T-cell (primary cell): ENCODE measurements around the gene PDE4B. TPM values are rescaled to one million over a fixed set of nuclear protein-coding genes. Genes with fewer than 3 reads are reported as not detected.
A peak's percentile ranks its signal among the peaks of the same experiment; 100 is the strongest.

Experiments used
- ATAC-seq, 4 experiments: fragments of 200-7000 bp in 3 of 4; fragments of 150-1000 bp in 1 of 4; cut with Tn5 transposase; replicated peaks in 1 of 4; 1 replicate in 3 of 4; 2 replicates in 1 of 4; pipeline ENCODE4 v1.10.0; 2021; ENCODE audit warnings: moderate library complexity in 3 of 4, mild to moderate bottlenecking in 2 of 4, moderate number of reproducible peaks in 1 of 4
- CTCF ChIA-PET, 2 donors: fragments of 300-600 bp; sonication (Branson Sonifier 250); formaldehyde crosslinking; loops; one replicate each; lab custom pipeline; 2022; ENCODE audit warnings: antibody characterized with exemption in 2 of 2; lab: Charles Lee
- POLR2A ChIA-PET, 2 donors: fragments of 300-600 bp; sonication (Branson Sonifier 250); formaldehyde crosslinking; loops; one replicate each; lab custom pipeline; 2022; ENCODE audit warnings: antibody characterized with exemption in 2 of 2; lab: Charles Lee
- DNase-seq, 35 experiments: peaks; one replicate each; pipeline versions ENCODE4 v3.0.0 to v3.0.0-alpha.2; 2013 to 2023
- H3K27ac ChIP-seq: one replicate; pipeline ENCODE4 v1.5.1; 2013; ENCODE audit warnings: low read length
- H3K27me3 ChIP-seq, 2 experiments: replicated peaks in 1 of 2; 1 replicate in 1 of 2; 2 replicates in 1 of 2; pipeline versions ENCODE4 v1.6.1 to v1.7.0; 2013; ENCODE audit warnings: low read length in 1 of 2, mixed read lengths in 1 of 2; ENCODE audit not compliant: control insufficient read depth in 2 of 2, insufficient read depth in 2 of 2; ENCODE audit errors: extremely low read depth in 1 of 2
- H3K36me3 ChIP-seq, 2 donors: 1 replicate in 1 of 2; 2 replicates in 1 of 2; pipeline versions ENCODE4 v1.6.1 to v1.7.0; 2013; ENCODE audit warnings: low read length in 1 of 2; ENCODE audit not compliant: control insufficient read depth in 2 of 2, insufficient read depth in 1 of 2; ENCODE audit errors: extremely low read depth in 1 of 2
- H3K4me1 ChIP-seq, 2 experiments: 1 replicate in 1 of 2; 2 replicates in 1 of 2; pipeline versions ENCODE4 v1.6.1 to v1.7.0; 2013; ENCODE audit warnings: low read length in 2 of 2, mixed read lengths in 1 of 2; ENCODE audit not compliant: insufficient read depth in 2 of 2, control insufficient read depth in 1 of 2; ENCODE audit errors: extremely low read depth in 1 of 2
- H3K4me3 ChIP-seq, 2 donors: 1 replicate in 1 of 2; 2 replicates in 1 of 2; pipeline versions ENCODE4 v1.5.1 to v1.7.0; 2013; ENCODE audit warnings: mild to moderate bottlenecking in 2 of 2, low read length in 1 of 2, moderate library complexity in 1 of 2; ENCODE audit not compliant: control insufficient read depth in 1 of 2; ENCODE audit errors: extremely low read depth in 1 of 2
- H3K9me3 ChIP-seq: 2 replicates; pipeline ENCODE4 v1.7.0; 2013
- H3K27ac Mint-ChIP-seq, 2 donors: one replicate each; pipeline ENCODE4 v1.8.0; 2020 to 2021; ENCODE audit warnings: mild to moderate bottlenecking in 2 of 2, mixed read lengths in 2 of 2
- H3K27me3 Mint-ChIP-seq, 2 donors: one replicate each; pipeline ENCODE4 v1.8.0; 2021 to 2022; ENCODE audit warnings: mixed read lengths in 2 of 2
- H3K36me3 Mint-ChIP-seq: one replicate; pipeline ENCODE4 v1.8.0; 2021; ENCODE audit warnings: mixed read lengths
- H3K4me1 Mint-ChIP-seq, 3 donors: one replicate each; pipeline ENCODE4 v1.8.0; 2020 to 2022; ENCODE audit warnings: mixed read lengths in 3 of 3, mild to moderate bottlenecking in 1 of 3
- H3K4me3 Mint-ChIP-seq, 3 donors: one replicate each; pipeline ENCODE4 v1.8.0; 2020 to 2022; ENCODE audit warnings: mild to moderate bottlenecking in 3 of 3, mixed read lengths in 3 of 3, moderate library complexity in 3 of 3
- H3K9me3 Mint-ChIP-seq, 3 donors: one replicate each; pipeline ENCODE4 v1.8.0; 2020 to 2022; ENCODE audit warnings: mixed read lengths in 3 of 3
- WGBS: methylation state at CpG from one replicate; pipeline ENCODE4 v1.1.5; 2013; ENCODE audit warnings: missing lambda C conversion rate; ENCODE audit not compliant: insufficient coverage; 5-methylcytosine and 5-hydroxymethylcytosine counted together
- total RNA-seq, 35 experiments: library from RNA in 6 of 35; stranded (reverse) in 6 of 35; fragments of 120-200 nt in 1 of 35; gene quantifications; one replicate each; pipeline versions ENCODE4 v1.2.1 to v1.2.4 and lab custom pipeline; 2013 to 2026

PDE4B gene
- total RNA-seq, 5 donors from 2014 or later (not counting 1 experiment from before 2014, with no cell fraction given), result 46.3 to 103 (median 54.1) TPM

DNA sequence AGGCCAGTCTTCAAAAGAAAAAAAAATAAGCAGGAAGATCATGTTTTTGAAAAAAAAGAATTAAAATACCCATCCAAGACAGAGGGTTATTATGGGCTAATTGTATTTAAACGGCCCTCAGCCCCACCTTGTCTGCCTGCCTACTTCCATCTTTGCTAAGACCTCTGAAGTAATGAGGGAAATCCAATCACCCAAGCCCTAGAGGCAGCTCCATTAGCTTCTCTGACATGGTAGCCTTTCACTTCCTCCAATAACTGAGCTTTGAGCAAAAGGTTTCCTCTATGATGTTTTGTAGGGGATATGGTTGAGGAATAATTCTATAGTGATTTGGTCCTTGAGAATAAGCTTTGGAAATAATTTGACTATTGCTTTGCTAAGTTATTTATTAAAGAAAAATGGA is 563.1 kb downstream of the PDE4B start:
- Mint-ChIP-seq H3K9me3 (peaks cover 0 to 4% (median 0%) of the 10 kb centered on the region in 3 donors), H3K27me3 (no peaks in the 10 kb centered on the region), H3K27ac (peak overlapping the region; percentile 25 to 57), H3K4me3 (no peak overlapping the region), H3K36me3 (peaks cover 73% of the 10 kb centered on the region), H3K4me1 (peaks cover 96 to 98% (median 97%) of the 10 kb centered on the region in 3 donors)
- CTCF ChIA-PET, result interaction anchor here in 1 of 2 donors (1.1 to 1.8 kb wide), 2 partner anchors 12 to 90 kb away, joined by 4 to 6 read pairs; no protein-coding TSS in a partner anchor
- WGBS, result no CpG with 5 or more reads among the region's 1 CpG
- Histone ChIP-seq H3K4me3 (no peak overlapping the region), H3K27ac (no peak overlapping the region), H3K27me3 (no peaks in the 10 kb centered on the region), H3K36me3 (peaks cover 4 to 21% of the 10 kb centered on the region in 2 donors), H3K4me1 (peaks cover 50 to 62% of the 10 kb centered on the region in 2 experiments), H3K9me3 (no peaks in the 10 kb centered on the region)
- POLR2A ChIA-PET, result no interaction called here
- no peak for ATAC-seq
- no peak for DNase-seq

DNA sequence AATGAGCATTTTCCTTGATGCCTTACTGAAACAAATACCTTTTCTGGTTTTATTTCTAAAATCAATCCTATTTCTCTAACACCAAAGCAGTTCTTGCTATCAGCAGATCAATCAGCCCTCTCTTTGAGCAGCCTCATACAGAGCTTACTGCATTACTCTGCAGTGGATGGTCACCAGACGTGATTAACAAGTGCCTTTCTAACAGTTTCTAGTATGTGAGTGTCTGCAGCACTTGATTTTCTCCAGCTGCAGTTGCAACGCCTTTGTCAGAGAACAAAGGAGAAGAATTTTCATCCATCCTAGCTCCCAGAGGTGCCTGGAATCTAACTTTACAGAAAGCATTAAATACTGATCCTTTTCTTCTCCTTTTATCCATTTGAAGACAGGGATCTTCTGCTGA is 563.9 kb downstream of the PDE4B start:
- no peak for DNase-seq
- WGBS, result no CpG with 5 or more reads among the region's 2 CpGs
- Mint-ChIP-seq H3K4me3 (peak overlapping the region in 2 of 3 donors; percentile 4 to 36), H3K27me3 (no peaks in the 10 kb centered on the region), H3K9me3 (peaks cover 0 to 4% (median 0%) of the 10 kb centered on the region in 3 donors), H3K4me1 (peaks cover 91 to 92% (median 92%) of the 10 kb centered on the region in 3 donors), H3K36me3 (peaks cover 75% of the 10 kb centered on the region), H3K27ac (peak overlapping the region; percentile 50 to 69)
- H3K4me3 ChIP-seq, result no peak overlapping the region
- no peaks in the 10 kb centered on the region for H3K27me3 ChIP-seq
- H3K4me1 ChIP-seq, result peaks cover 43 to 54% of the 10 kb centered on the region in 2 experiments
- POLR2A ChIA-PET, result interaction anchor here in 1 of 2 donors (0.6 kb wide), 2 partner anchors 13 to 14 kb away, joined by 4 read pairs; no protein-coding TSS in a partner anchor
- H3K36me3 ChIP-seq, result peaks cover 4 to 23% of the 10 kb centered on the region in 2 donors
- no peak overlapping the region for H3K27ac ChIP-seq
- CTCF ChIA-PET, result interaction anchor here in 1 of 2 donors (1.2 to 1.8 kb wide), 3 partner anchors 11 to 89 kb away, joined by 3 to 6 read pairs (median 3); no protein-coding TSS in a partner anchor
- no peaks in the 10 kb centered on the region for H3K9me3 ChIP-seq
- ATAC-seq, result no peak

DNA sequence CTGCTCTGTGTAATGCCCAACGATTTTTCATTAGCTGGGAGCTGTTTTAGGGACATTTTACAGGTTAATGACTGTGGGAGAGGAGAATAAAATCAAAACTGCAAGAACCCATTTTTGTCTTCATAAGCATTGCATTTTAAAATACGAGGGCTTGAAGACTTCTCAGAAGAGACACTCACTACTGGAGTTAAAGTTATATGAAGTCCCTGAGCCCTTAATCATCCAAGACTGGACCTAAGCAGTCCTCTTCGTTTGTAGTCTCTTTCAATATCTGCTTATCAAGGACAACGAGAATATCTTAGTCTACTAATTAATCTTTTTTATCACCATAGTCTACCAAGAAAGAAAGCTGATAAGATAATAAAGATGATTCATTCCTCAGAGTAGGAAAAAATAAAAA is 564.3 kb downstream of the PDE4B start:
- H3K4me3 ChIP-seq, result no peak overlapping the region
- DNase-seq (no peak), ATAC-seq (no peak)
- peaks cover 5 to 28% of the 10 kb centered on the region in 2 donors for H3K36me3 ChIP-seq
- POLR2A ChIA-PET, result interaction anchor here in 1 of 2 donors (0.6 kb wide), 2 partner anchors 13 to 14 kb away, joined by 4 read pairs; no protein-coding TSS in a partner anchor
- Mint-ChIP-seq H3K36me3 (peaks cover 76% of the 10 kb centered on the region), H3K9me3 (peaks cover 0 to 2% (median 0%) of the 10 kb centered on the region in 3 donors), H3K27me3 (no peaks in the 10 kb centered on the region), H3K4me1 (peaks cover 91 to 92% (median 92%) of the 10 kb centered on the region in 3 donors), H3K4me3 (peak overlapping the region in 1 of 3 donors; percentile 36), H3K27ac (peak overlapping the region; percentile 69)
- WGBS, result no CpG with 5 or more reads among the region's 4 CpGs
- CTCF ChIA-PET, result interaction anchor here (0.5 to 1.8 kb wide), 4 partner anchors 10 to 89 kb away, joined by 3 to 6 read pairs (median 4); no protein-coding TSS in a partner anchor
- peaks cover 39 to 49% of the 10 kb centered on the region in 2 experiments for H3K4me1 ChIP-seq
- peak overlapping the region; percentile 13 for H3K27ac ChIP-seq
- H3K9me3 ChIP-seq, result no peaks in the 10 kb centered on the region
- H3K27me3 ChIP-seq, result no peaks in the 10 kb centered on the region

DNA sequence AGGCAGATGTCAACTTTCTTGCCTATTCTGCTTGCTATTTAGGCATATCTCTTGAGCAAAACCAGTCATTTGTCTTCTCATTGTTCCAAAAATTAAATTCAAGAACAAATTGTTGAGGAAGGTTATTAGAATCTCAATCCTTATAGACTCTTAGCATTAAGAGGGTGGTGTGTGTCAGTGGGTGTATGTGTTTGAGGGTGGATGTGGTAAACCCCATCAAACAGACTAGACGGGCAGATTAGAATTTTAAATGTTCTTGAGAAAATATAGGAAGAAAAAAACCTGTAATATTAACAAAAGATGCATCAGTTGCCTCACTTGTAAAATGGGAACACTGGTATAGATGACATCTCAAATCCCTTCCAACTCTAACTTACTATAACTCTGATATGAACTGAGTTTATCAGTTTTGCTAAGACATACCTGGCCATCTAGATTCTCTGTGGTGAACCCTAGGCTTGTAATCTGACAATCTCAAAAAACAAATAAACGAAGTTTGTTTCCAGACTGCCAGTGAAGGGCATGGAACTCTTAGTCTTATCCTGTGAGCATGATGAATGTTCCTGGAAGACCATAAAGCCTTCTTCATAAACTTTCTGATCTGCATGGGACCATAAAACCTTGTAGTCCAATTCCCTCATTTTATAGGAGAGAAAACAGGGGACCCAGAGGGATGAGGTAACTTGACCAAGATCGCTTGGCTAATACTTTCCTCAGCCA is 564.9 kb downstream of the PDE4B start:
- 0% methylated on average over 1 of the region's 3 CpGs for WGBS
- H3K4me3 Mint-ChIP-seq, result peak overlapping the region; percentile 8 to 41 (median 36)
- H3K9me3 ChIP-seq, result no peaks in the 10 kb centered on the region
- no peaks in the 10 kb centered on the region for H3K27me3 Mint-ChIP-seq
- peak overlapping the region; percentile 69 for H3K27ac Mint-ChIP-seq
- peaks cover 9 to 34% of the 10 kb centered on the region in 2 donors for H3K36me3 ChIP-seq
- POLR2A ChIA-PET, result interaction anchor here in 1 of 2 donors (0.6 to 0.7 kb wide), 4 partner anchors 13 to 32 kb away, joined by 3 to 14 read pairs (median 4); no protein-coding TSS in a partner anchor
- CTCF ChIA-PET, result interaction anchor here (0.5 to 1.8 kb wide), 5 partner anchors 10 to 110 kb away, joined by 3 to 6 read pairs (median 3); no protein-coding TSS in a partner anchor
- H3K9me3 Mint-ChIP-seq, result no peaks in the 10 kb centered on the region
- ATAC-seq (peak; percentile 82 to 92 (median 88)), DNase-seq (peak in 4 of 35 experiments; percentile 24 to 67 (median 27))
- no peaks in the 10 kb centered on the region for H3K27me3 ChIP-seq
- H3K27ac ChIP-seq, result peak overlapping the region; percentile 43
- peaks cover 77% of the 10 kb centered on the region for H3K36me3 Mint-ChIP-seq
- H3K4me1 Mint-ChIP-seq, result peaks cover 87 to 92% (median 91%) of the 10 kb centered on the region in 3 donors
- H3K4me3 ChIP-seq, result no peak overlapping the region
- peaks cover 35 to 43% of the 10 kb centered on the region in 2 experiments for H3K4me1 ChIP-seq

DNA sequence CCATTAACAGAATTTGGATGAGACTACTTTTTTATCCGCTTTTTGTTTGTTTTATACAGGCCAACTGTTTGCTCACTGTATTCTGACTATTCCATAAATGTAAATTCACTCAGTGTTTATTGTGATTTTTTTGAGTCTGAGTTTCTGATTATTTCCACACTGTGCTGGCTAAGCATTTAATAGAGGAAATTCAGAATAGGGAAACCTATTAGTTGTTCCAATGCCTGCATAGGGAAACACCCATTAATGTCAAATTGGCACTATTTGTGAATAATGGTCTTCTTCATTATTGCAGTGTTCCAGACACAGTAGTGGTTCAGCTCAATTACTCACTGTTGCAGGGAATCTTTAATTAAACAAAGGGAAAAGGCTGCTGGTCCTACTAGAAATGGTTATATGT is 566.6 kb downstream of the PDE4B start:
- no CpG with 5 or more reads among the region's 1 CpG for WGBS
- H3K27ac ChIP-seq, result no peak overlapping the region
- H3K36me3 Mint-ChIP-seq, result peaks cover 79% of the 10 kb centered on the region
- H3K27me3 Mint-ChIP-seq, result no peaks in the 10 kb centered on the region
- DNase-seq (no peak), ATAC-seq (no peak)
- peaks cover 29 to 30% of the 10 kb centered on the region in 2 experiments for H3K4me1 ChIP-seq
- CTCF ChIA-PET, result interaction anchor here in 1 of 2 donors (1.0 kb wide), 1 partner anchor 107 kb away, joined by 3 read pairs; no protein-coding TSS in a partner anchor
- POLR2A ChIA-PET, result no interaction called here
- H3K4me1 Mint-ChIP-seq, result peaks cover 71 to 81% (median 76%) of the 10 kb centered on the region in 3 donors
- H3K9me3 ChIP-seq, result no peaks in the 10 kb centered on the region
- H3K9me3 Mint-ChIP-seq, result no peaks in the 10 kb centered on the region
- peak overlapping the region in 1 of 3 donors; percentile 31 for H3K4me3 Mint-ChIP-seq
- H3K36me3 ChIP-seq, result peaks cover 11 to 50% of the 10 kb centered on the region in 2 donors
- no peak overlapping the region for H3K4me3 ChIP-seq
- H3K27ac Mint-ChIP-seq, result peak overlapping the region; percentile 34 to 50
- no peaks in the 10 kb centered on the region for H3K27me3 ChIP-seq

DNA sequence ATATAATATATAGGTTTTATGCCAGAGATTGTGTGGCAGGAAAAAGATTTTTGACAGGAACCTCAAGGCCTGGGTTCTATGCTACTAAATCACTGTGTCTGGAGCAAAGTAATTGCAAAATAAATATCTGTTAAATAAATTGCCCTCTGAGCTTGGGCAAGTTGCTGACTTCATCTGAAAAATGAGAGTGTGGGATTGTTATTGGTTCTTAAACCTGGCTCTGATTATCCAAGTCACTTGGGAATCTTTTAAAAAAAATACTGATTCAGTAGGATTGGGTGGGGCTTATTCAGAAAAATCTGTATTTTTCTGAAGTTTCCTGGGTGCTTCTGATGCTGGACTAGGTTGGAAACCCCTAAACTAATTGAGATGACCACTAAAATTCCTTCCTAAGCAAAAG is 567.1 kb downstream of the PDE4B start:
- no peaks in the 10 kb centered on the region for H3K27me3 ChIP-seq
- Mint-ChIP-seq H3K4me3 (peak overlapping the region in 1 of 3 donors; percentile 31), H3K27me3 (no peaks in the 10 kb centered on the region), H3K27ac (peak overlapping the region; percentile 31 to 61), H3K4me1 (peaks cover 70 to 81% (median 76%) of the 10 kb centered on the region in 3 donors), H3K9me3 (no peaks in the 10 kb centered on the region), H3K36me3 (peaks cover 80% of the 10 kb centered on the region)
- no peak overlapping the region for H3K27ac ChIP-seq
- DNase-seq, result no peak
- ATAC-seq, result no peak
- ChIA-PET POLR2A (interaction anchor here in 1 of 2 donors (0.6 kb wide), 1 partner anchor 17 kb away, joined by 4 read pairs; no protein-coding TSS in a partner anchor), CTCF (interaction anchor here in 1 of 2 donors (1.0 kb wide), 1 partner anchor 77 kb away, joined by 3 read pairs; no protein-coding TSS in a partner anchor)
- no peak overlapping the region for H3K4me3 ChIP-seq
- peaks cover 14 to 56% of the 10 kb centered on the region in 2 donors for H3K36me3 ChIP-seq
- no peaks in the 10 kb centered on the region for H3K9me3 ChIP-seq
- H3K4me1 ChIP-seq, result peaks cover 25 to 30% of the 10 kb centered on the region in 2 experiments
